Activated effector memory CD4-positive, alpha-beta T cell treated with Interleukin-2 at 50 U/mL for 16 hours (primary cell): ENCODE measurements around the gene KRTAP2-1.
"Not testable (repeated sequence)": the region's sequence is repeated elsewhere in the genome, so short reads cannot be mapped to it uniquely, and the experiment has no call there.

ENCODE experiments used
- DNase-seq: peaks from one replicate; pipeline ENCODE4 v3.0.0-alpha.2; 2020

Gene KRTAP2-1

GRCh38 chr17:41010441-41010840 is 36.7 kb downstream of the KRTAP2-1 start:
- no peak for DNase-seq

GRCh38 chr17:41009936-41010335 is 37.2 kb downstream of the KRTAP2-1 start:
- no peak for DNase-seq

GRCh38 chr17:41009301-41009760 is 37.8 kb downstream of the KRTAP2-1 start:
- DNase-seq, result no peak

- no peak for DNase-seq
Measured at GRCh38 chr17:41008811-41009210, 38.3 kb downstream of the KRTAP2-1 start, which contains the start of gene KRTAP3-1. KRTAP3-1 (minus strand) TSS chr17:41009128; CDS start chr17:41009074, 54 bp downstream.

DNA sequence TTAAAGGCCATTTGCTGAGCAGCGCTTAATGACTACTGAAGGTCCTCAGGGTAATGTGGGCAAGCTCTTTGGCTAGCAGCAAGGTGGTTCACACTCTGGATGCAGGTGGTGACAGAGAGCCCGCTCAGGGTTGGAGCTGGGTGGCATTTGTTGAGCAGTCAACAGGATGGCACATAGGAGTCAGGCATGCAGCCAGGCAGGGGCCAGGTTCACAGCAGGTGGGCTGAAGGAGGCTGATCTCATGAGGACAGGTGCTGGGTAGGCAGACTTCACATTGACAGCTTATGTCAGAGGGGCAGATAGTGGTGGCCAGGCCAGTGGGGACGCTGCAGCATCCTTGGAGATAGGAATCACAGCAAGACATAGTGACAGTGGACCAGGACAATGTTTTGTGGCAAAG is 42.7 kb downstream of the KRTAP2-1 start:
- no peak for DNase-seq

DNA sequence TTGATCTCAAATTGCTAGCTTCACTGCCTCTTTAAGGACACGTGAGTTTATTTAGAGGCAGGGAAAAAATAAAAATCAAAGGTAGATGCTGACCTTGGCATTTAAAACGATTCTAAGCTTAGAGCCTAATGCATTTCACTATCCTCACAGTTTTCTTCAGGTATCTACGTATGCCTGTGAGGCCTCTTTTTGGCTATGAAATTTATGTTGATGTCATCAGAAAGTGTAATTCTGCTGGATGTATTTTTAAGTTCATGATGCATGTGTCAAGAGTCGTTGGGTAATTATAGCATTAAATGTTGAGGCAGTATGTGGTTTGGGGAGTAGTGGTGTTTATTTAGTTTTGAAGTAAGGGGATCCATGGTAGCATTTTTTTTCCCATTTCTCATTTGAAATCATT is 43.2 kb downstream of the KRTAP2-1 start:
- no peak for DNase-seq

DNA sequence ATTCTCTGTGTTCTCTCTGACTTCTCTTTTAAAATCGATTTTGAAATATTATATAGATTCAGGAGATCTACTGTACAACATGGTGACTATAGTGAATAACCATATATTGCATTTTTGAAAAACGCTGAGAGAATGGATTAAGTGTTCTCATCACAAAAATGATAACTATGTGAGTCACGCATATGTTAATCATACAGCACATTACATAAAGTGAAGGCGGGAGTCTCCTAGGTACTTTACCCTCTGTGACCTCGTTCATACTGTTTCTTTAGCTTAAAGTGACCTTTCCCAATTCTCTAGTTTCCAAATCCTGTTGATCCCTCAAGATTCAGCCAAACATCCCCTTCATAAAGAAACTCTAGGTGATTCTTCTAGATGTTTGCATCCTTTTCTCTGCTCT is 44.3 kb downstream of the KRTAP2-1 start:
- DNase-seq, result no peak

GRCh38 chr17:41001795-41002194 is 45.3 kb downstream of the KRTAP2-1 start:
- DNase-seq, result no peak

GRCh38 chr17:40999563-40999962 is 47.6 kb downstream of the KRTAP2-1 start, which contains the start of gene KRTAP3-2:
KRTAP3-2 (minus strand) TSS chr17:40999906; CDS start chr17:40999853, 53 bp downstream.
- not testable (repeated sequence) for DNase-seq

GRCh38 chr17:40997361-40997760 is 49.8 kb downstream of the KRTAP2-1 start:
- no peak for DNase-seq

GRCh38 chr17:40996829-40997228 is 50.3 kb downstream of the KRTAP2-1 start:
- DNase-seq, result no peak
